ENCODE data around the gene DYDC2.

Gene DYDC2

DNA sequence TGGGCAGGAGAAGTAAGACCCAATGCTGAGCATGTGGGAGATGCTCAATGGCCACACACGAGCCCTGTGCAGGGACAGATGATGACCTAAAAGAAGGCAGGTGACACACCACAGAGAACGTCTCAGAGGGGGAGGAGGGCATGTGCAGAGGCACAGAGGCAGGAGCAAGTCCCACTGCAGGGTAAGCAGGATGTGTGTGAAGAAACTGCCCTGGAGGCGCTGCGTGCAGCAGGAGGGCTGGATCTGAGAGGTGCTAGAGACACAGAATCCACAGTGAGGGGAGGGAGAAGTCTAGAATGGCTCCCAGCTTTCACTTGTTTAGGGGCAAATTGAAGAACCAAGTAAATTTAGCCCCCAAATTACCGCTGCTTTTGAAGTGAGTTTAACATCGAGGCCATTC lies 14.9 kb downstream of the DYDC2 start:
- DNase-seq (ENCODE audit: low read depth, low spot score): no peak

DNA sequence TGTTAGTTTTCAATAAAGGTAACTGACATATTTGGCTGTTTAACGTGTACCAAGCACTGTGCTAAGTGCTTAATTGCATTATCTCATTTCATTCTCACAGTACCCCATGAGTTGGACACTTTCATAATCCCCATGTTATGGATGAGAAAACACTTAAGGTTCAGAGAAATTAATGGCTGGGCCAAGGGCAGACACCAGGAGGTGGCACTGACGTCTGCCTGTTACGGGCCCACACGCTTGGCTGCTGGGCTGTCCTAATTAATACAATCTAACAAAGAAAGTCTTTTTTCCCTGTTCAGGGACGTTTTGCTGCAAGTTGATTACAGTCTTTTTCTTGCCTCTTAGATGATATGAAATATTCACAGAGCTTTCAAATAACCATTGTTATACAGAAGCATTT lies 16.1 kb downstream of the DYDC2 start:
- DNase-seq (ENCODE audit: low read depth, low spot score): no peak

DNA sequence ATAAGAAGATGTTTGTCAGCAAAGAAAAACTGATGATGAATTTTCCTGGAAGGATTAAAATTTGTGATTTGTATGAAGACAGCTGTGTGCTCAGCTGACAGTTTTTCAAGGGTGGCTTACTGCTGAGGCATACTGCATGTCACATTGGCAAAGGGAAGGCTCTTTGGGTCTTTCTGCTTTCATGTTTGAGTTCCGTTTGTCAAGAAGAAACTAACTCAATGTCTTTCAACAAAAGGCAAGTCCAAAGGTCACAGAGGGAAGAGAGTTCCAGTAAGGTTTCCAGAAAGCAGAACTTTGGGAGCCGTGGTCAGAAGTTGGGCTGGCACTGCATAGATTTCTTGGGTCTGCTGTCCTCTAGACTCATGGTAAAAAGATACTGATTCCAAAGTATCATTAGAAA lies 16.9 kb downstream of the DYDC2 start:
- DNase-seq (ENCODE audit: low read depth, low spot score): no peak

DNA sequence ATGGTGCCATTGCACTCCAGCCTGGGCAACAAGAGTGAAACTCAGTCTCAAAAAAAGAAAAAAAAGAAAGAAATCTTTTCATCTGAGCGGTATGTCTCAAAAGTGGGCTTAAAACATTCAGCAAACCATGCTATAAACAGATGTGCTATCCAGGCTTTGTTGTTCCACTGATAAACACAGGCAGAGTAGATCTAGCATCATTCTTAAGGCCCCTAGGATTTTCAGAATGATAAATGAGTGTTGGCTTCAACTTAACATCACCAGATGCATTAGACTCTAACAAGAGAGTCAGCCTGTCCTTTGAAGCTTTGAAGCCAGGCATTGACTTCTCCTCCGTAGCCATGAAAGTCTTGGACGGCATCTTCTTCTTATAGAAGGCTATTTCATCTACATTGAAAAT lies 23.1 kb downstream of the DYDC2 start:
- DNase-seq (ENCODE audit: low read depth, low spot score): no peak

DNA sequence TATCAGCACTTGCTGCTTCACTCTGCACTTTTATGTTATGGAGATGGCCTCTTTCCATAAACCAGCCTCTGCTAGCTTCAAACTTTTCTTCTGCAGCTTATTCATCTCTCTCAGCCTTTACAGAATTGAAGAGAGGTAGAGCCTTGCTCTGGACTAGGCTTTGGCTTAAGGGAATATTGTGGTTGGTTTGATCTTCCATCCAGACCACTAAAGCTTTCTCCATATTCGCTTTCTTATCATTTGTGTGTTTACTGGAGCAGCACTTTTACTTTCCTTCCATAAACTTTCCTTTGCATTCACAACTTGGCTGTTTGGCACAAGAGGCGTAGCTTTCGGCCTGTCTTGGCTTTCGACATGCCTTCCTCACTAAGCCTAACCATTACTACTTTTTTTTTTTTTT lies 23.6 kb downstream of the DYDC2 start:
- no peak for DNase-seq (ENCODE audit: low read depth, low spot score)

DNA sequence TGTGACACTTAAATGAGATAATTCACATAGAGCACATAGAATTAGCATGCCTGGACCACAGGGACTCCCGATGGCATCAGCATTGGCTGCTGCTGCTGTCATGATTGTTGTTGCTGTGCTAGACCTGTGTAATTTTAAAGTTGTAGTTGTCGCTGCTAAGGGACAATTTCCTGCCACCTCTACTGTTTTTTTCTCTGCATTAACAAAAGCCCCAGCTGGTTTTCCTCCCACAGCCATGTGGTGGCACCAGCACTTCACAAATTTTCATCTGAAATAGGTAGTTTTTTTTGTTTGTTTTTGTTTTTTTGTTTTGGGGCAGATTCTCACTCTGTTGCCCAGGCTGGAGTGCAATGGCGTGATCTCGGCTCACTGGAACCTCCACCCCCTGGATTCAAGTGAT lies 26.4 kb downstream of the DYDC2 start:
- no peak for DNase-seq (ENCODE audit: low read depth, low spot score)

DNA sequence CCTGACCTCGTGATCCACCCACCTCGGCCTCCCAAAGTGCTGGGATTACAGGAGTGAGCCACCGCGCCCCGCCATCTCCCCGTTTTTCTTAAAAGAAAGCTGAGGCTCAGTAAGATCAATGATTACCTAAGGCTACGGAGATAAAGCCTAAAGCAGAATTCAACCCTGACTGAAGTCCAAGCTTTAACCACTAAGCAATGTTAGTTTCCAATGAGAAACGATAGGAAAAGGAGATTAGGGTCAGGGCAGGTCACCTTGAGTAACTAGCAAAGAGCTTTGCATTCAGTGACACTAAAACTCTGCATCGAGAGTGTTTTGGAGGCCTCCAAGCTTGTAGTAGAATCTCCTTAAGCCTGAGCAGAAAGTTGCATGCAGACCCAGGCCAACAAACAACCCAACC lies 34.2 kb downstream of the DYDC2 start:
- no peak for DNase-seq (ENCODE audit: low read depth, low spot score)

DNA sequence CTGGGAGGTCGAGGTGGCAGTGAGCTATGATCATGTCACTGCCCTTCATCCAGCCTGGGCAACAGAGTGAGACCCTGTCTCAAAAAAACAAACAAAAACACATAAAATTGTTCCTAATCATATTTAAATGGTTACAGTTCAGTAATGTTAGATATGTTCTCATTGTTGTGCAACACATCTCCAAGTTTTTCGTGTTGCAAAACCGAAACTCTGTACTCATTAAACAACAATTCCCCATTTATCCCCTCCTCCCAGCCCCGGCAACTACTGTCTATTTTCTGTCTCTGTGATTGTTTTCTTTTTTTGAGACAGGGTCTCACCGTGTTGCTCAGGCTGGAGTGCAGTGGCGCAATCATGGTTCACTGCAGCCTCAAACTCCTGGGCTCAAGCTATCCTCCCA lies 35.7 kb downstream of the DYDC2 start:
- DNase-seq (ENCODE audit: low read depth, low spot score): no peak

DNA sequence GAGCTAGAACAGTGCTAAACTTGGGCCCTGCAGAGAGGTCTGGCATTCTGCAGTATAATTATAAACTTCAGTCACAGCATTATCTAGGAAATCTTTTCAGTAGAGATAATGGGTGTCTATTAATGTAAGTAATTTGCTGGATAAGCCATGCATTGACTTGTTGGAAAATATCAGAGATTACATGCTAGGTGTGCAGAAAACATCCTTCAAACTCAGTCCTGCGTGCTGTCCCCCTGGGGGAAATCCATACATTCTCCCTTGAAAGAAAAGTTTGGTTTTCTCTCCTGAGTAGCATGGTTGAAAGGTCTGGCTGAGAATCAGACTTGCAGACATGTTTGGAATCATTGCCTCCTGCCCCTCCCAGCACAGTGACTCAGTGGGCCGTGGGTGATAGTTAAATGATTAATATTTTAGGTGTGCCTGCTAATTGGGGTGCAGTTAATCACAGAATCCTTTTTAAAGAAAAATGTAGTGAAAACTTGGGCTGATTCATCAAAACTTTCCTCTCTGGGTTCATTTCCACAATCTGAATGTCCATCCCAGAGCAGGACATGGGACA lies 37.9 kb downstream of the DYDC2 start:
- no peak for DNase-seq (ENCODE audit: low read depth, low spot score)

DNA sequence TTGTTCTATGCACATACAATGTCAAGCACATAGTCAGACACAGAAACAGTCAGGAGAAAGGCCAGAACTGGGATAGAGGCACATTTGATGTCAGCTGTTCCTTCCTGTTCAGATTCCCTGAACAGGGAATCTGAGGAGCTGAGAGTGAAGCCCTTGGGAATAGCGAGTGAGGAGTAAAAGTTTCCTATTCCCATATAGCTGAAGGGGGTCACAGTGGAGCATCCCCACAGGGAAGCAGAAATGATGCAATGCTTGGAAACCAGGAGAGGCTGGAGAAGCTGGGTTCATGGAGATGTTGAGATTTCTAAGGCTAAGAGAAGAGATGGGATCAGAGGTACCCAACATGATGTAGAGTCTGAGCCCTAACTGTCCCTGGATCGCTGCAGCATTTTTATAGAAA lies 40.4 kb downstream of the DYDC2 start:
- no peak for DNase-seq (ENCODE audit: low read depth, low spot score)

DNA sequence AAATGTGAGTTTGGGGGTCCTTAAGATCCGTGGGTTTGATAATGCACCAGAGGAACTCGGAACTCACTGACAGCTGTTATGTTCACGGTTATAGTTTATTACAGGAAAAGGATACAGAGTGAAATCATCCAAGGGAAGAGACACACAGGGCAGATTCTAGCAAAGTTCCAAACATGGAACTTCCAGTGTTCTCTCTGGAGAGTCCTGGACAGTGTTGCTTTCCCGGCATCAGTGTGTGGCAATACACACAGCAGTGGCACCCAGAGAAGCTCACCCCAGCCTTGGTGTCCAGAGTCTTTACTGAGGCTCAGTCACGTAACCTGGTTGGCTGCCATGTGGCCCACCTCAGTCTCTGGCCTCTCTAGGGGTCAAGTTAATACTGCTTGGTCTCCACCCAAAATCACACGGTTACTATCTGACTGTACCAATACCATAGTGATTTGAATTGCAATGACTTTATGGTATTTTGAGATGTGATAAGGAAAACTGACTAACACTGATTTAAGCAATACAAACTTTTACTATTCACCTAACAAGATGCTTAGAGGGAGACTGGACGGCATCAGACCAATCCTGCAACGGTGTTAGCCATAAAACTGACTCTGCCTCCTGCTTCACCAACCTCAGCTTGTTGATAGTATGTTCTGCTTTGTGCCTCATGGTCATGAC lies 43.7 kb downstream of the DYDC2 start:
- DNase-seq (ENCODE audit: low read depth, low spot score): no peak

DNA sequence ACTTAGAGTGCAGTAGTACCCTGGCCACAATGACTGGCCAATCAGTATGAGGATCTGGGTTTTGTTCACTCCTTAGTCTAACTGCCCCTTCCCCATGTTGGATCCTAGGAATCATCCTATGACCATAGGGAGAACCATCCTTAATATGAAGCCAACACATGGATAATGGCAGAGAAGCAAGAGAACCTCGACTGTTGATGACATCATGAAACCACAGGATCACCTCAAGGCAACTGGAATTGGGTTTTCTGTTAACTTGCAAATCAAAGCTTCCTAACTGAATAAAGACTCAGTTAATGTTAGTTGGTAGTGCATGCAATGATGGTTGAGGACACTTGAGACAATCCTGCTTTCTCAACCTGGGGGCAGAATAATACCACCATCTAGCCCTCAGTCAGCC lies 48.5 kb downstream of the DYDC2 start:
- no peak for DNase-seq (ENCODE audit: low read depth, low spot score)

DNA sequence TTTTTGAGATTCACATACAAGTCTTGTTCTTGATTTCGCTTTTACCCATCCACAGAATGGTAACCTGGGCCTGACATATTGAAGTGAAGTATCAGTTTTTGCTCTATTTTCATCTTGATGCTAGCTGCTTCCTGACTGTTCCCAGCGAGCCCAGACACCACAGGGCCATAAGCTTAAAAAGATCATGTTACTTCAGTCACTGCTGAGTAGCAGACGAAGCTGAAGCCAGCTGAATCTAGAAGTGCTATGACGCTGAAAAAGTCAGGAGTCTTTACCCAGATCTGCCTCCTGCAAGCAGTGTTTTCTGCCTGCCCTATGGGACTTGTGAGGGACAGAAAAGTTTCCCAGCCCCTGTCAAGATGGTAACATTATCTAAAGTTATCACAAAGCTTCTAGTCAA lies 49.0 kb downstream of the DYDC2 start:
- no peak for DNase-seq (ENCODE audit: low read depth, low spot score)

DNA sequence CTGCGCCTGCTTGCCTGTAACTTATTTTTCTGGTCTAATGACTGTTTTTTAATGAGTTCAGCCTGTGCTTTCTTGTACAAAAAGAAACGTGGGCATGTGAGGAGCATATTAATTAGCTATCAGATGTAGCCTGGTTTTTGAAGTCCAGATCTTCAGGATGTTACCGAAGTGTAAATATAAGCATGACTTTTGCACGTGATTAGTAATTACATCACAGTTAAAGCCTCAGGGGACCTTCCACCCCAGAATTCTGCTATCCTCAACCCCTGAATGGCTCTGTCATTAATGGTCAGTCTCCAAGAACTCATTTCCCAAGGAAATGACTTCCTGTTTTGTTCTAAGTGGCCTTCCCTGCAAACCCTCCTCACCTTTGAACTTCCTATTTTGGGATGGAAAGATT lies 49.6 kb downstream of the DYDC2 start:
- no peak for DNase-seq (ENCODE audit: low read depth, low spot score)

DNA sequence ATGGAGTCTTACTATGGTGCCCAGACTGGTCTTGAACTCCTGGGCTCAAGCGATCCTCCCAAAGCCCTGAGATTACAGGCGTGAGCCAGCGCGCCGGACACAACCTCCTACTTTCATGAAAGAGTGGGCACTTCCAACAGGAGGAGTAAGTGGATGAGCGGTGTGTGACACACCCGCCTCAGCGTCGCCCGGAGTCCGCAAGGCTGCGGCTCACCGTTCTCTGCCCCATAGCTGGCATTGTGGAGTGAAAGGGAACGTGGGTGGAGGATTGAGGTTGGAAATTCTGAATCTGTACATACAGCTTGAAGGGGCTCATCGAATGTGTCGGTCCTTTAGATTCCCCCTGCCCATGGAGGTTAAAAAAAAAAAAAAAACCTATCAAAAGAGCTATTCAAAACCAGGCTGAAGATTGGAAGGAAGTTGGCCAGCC lies 51.2 kb downstream of the DYDC2 start:
- peak; percentile 34 for DNase-seq (ENCODE audit: low read depth, low spot score)

DNA sequence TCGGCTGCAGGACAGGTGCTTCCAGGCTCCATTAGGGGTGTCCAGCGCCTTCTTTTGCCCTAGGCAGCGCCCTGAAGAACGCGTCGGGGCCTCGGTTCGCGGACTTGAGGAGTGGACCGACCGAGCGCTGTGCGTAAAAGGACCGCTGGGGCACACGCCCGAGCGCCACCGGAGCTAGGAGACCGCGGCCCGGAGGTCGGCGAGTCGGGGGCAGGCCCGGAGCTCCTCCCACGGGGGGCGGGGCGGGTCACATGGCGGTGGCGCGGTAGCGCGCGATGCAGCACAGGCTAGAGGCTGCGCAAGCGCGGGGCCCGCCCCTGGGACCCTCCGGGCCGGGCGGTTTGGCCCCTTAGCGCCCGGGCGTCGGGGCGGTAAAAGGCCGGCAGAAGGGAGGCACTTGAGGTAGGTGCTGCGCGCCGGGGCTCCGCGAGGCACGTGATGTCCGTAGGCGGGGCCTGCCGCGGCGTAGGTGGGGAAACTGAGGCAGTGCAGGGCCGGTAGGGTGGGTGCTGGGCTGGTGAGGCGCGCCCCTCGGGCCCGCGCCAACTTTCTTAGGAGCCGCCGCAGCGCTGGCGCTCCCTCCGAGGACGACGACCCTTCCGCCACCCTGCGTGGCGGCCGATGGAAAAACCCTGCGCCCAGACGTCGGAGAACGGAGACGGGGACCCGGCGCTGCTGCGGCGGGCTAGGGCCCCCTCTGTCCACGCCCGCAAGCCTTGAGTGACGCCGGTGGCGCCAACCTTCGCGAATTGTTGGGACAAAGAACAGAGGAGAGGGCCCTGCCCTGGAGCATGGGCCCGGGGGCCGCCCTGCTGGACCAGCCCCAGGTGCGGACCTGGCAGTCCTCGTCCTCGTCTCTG lies 51.9 kb downstream of the DYDC2 start, which contains the start of gene PRXL2A:
PRXL2A (plus strand) TSS at position 310 of the 860 bp plus-strand sequence. CDS start 11,917 bp downstream, outside the sequence.
- peak; percentile 75 for DNase-seq (ENCODE audit: low read depth, low spot score)

DNA sequence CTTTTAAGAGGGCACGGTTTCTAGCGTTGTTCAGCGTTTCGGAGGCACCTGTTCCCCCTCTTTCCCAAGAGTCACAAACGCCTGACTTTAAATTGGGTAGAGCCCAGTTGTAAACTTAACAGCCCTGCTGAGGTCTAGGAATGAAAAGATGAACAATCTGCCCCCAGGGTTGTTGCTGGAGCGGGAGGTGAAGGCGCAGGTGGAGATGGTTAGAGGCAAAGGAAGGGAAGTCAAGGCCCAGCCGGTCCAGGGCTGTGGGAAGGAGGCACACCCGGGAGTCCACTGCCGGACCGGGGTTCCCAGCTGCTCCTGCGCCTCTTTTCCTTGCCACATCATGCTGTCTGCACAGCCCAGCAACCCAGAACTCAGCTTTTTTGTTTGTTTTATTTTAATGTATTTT lies 52.5 kb downstream of the DYDC2 start:
- DNase-seq (ENCODE audit: low read depth, low spot score): no peak

DNA sequence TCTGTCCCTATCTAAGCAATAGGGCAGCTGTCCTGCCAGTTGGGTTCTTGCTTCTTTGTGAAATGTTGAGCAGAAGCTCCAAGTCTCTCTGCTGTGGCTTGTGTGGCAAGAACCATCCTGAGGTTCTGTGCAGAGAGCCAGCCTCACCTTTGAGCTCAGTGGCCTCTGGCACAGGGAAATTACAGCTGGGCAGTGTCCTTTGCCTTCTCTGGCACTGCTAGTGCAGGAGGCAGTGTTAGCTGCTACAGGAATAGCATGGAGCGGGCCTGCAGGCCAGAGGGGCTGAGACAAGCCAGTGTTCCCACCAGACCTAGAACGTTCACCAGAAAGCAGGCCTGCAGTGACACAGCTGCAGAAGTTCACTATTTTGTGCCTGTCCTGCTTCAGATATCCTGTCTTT lies 53.5 kb downstream of the DYDC2 start:
- no peak for DNase-seq (ENCODE audit: low read depth, low spot score)

DNA sequence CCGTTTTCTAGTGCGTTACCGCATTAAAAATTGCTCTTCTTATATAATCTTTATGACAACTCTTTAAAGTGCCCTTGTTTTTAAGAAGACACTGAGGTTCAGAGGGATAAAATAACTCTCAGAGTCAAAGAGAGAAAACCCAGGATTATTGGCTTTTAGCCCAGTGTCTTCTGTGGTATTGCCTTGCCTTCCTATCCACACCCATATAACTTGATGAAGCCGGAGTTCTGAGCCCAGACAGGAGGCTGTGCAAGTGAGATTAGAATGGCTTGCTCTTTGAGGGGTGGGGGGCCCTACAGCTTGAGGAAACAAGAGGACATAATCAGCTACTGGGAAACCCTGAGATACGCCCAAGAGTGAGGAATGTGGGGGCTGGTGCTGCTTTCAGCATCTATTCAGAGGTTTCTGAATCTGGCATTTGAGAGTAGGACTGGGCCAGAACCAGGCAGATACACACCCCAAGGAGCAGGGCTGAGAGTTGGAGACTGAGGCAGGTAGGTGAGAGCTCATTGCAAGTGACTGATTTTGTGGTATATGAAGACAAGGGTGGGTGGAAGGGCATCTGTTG lies 54.1 kb downstream of the DYDC2 start:
- DNase-seq (ENCODE audit: low read depth, low spot score): no peak

DNA sequence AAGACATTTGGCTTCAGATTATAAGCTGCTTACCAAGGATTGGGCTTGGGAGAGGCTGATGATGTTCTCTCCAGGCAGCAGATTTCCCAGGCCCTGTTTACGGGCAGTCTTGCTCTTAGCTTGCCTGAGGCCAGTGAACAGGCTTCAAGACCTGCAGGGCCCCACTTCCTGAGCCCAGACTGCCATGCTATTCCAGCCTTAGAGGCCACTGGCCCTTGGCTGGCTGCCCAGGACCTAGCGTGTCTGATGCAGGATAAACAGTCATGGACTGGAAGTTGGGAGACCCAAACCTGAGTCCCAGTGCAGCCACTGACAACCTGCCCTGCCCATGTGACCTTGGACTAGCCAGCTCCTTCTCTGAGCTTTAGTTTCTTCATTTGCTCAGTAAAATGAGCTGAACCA lies 54.7 kb downstream of the DYDC2 start:
- DNase-seq (ENCODE audit: low read depth, low spot score): no peak

DNA sequence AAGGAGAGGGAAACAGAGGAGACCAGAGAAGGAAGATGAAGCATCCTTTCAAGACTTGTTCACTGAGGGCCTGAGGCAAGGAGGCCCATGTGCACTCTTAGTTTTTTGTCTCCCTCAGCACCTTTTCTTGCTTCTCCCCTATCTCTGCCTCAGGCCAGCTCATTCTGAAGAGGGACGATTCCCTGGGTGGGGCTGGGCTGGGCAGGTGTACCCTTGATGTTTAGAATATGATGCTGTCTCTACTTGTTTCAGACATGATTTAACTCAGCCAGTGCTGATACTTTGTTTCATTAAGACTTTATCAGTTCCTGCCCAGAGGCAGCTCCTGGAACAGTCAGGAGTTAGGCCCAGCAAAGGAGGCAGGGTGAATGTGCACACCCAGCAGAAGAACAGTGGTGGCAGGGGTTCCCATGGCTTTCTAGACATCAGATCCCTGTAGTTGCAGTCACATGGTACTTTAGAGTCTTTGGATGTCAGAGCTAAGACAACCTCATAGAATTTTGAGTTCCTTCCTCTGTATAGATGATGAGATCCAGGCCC lies 55.2 kb downstream of the DYDC2 start:
- DNase-seq (ENCODE audit: low read depth, low spot score): no peak

DNA sequence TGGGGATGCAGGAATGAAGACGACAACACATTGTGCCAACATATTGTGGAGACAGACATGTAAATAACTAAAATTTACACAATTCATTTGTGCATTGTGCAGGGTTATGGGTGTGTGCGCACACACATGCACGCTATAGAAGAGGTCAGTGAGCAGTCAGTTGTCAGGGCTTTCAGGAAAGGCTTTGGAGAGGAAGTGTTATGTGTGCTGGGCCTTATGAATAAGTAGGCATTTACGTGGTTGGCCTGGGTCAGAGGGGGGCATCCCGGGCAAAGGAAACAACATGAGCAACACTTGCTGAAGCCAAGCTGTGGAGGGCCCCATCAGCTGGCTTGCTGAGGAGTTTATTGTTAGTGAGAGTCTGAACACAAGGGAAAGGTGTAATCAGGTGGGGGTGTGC lies 55.9 kb downstream of the DYDC2 start:
- DNase-seq (ENCODE audit: low read depth, low spot score): no peak
